ENCODE measurements around the gene CSGALNACT2.

DNA sequence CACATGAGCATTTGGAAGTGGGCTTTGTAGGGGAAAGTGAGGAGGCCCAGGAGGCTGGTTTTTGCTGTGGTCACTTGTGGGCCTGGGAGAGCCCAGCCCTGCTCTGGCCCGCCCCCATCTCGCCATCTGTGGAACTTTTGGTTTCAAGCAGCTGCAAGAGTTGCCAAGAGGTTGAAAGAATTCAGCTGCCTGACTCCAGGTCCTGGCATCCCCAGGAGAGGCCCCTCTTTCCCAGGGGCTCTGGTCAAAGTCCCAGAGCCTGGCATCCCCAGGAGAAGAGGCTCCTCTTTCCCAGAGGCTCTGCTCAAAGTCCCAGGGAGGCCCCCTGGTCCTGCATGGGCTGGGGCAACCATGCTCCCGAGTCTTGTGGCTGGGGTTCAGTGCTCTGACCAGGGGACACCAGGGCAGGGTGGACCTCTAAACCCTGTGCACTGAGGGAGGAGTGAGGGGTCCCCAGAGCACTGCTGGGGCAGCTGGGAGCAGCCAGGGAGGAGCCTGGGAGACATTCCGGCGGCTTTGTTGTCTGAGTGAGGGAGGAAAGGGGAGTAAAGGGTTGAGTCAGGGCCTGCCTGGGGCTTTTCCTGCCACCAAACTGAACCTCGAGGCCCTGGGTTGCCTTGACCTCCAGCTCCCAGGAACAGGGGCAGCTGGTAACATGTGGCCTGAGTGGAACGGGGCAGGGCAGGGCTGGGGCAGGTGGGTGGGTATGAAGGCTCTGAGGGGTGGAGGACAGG lies 27.7 kb upstream of the CSGALNACT2 start:
- no peak for TF ChIP-seq CTCF (IDR thresholded peaks at IDR 0.05)
- TF ChIP-seq POLR2AphosphoS5 (IDR thresholded peaks at IDR 0.05; ENCODE audit: low read depth, low read length), result no peak
- TF ChIP-seq, protein P1, sequence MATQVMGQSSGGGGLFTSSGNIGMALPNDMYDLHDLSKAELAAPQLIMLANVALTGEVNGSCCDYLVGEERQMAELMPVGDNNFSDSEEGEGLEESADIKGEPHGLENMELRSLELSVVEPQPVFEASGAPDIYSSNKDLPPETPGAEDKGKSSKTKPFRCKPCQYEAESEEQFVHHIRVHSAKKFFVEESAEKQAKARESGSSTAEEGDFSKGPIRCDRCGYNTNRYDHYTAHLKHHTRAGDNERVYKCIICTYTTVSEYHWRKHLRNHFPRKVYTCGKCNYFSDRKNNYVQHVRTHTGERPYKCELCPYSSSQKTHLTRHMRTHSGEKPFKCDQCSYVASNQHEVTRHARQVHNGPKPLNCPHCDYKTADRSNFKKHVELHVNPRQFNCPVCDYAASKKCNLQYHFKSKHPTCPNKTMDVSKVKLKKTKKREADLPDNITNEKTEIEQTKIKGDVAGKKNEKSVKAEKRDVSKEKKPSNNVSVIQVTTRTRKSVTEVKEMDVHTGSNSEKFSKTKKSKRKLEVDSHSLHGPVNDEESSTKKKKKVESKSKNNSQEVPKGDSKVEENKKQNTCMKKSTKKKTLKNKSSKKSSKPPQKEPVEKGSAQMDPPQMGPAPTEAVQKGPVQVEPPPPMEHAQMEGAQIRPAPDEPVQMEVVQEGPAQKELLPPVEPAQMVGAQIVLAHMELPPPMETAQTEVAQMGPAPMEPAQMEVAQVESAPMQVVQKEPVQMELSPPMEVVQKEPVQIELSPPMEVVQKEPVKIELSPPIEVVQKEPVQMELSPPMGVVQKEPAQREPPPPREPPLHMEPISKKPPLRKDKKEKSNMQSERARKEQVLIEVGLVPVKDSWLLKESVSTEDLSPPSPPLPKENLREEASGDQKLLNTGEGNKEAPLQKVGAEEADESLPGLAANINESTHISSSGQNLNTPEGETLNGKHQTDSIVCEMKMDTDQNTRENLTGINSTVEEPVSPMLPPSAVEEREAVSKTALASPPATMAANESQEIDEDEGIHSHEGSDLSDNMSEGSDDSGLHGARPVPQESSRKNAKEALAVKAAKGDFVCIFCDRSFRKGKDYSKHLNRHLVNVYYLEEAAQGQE (IDR thresholded peaks at IDR 0.05; ENCODE audit: insufficient read depth in 1 of 2, low read depth in 2 of 2, low read length in 1 of 2), result no peak
- TF ChIP-seq TCF7L2 (IDR thresholded peaks at IDR 0.05; ENCODE audit: low read depth, low read length), result no peak
- TF ChIP-seq SIN3A (IDR thresholded peaks at IDR 0.05; ENCODE audit: borderline replicate concordance, insufficient read depth, low read depth, low read length), result no peak

Measured in Panc1 (cell line).